NCI-H1105 treated with DMSO at 0.1 percent for 48 hours (cell line): ENCODE results near the gene SLC6A5.
"Not testable (repeated sequence)": the region's sequence is repeated elsewhere in the genome, so short reads cannot be mapped to it uniquely, and the experiment has no call there.

Source experiments
- DNase-seq: peaks from one replicate; lab custom pipeline; 2025; lab: John Stamatoyannopoulos, UW

The SLC6A5 gene

GRCh38 chr11:20599221-20600019 lies at the start of gene SLC6A5:
Gene SLC6A5 (plus strand): TSS chr11:20599608. CDS start chr11:20599673, 65 bp downstream.
- DNase-seq: no peak

- DNase-seq: no peak
These were observed 48.3 kb upstream of the SLC6A5 start for GRCh38 chr11:20551096-20551495.

DNA sequence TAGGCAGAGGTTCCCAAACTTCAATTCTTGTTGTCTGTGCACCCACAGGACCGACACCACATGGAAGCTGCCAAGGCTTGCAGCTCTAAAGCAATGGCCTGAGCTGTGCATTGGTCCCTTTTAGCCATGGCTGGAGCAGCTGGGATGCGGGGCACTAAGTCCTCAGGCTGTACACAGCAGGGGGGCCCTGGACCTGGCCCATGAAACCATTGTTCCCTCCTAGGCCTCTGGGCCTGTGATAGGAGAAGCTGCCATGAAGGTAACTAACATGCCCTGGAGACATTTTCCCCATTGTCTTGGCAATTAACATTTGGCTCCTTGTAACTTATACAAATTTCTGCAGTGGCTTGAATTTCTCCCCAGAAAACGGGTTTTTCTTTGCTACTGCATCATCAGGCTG lies 43.6 kb upstream of the SLC6A5 start:
- no peak for DNase-seq

DNA sequence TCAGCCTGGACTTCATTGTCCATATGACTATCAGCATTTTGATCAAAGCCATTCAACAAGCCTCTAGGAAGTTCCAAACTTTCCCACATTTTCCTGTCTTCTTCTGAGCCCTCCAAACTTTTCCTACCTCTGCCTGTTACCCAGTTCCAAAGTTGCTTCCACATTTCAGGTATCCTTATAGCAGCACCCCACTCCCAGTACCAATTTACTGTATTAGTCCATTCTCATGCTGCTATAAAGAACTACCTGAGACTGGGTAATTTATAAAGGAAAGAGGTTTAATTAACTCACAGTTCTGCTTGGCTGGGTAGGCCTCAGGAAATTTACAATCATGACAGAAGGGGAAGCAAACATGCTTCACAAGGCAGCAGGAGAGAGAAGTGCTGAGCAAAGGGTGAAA lies 43.0 kb upstream of the SLC6A5 start:
- not testable (repeated sequence) for DNase-seq

DNA sequence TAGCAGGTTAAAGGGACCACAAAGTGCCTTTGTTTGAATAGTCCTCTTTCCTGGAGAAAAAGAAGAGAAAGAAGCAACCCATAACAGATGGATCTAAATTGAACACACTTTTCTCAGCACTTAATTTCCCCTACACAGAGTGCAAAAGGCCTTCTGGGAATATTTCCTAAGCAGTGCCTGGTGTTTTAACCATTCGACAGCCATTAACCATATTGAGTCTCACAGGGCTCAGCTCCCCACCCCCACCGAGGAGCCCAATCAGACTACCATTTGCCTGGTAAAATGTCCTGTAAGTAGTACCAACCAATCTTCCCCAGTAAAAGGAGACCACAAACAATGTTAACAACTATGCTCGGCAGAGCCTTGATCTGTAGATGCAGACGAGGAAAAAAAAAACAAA lies 40.7 kb upstream of the SLC6A5 start:
- DNase-seq: no peak

DNA sequence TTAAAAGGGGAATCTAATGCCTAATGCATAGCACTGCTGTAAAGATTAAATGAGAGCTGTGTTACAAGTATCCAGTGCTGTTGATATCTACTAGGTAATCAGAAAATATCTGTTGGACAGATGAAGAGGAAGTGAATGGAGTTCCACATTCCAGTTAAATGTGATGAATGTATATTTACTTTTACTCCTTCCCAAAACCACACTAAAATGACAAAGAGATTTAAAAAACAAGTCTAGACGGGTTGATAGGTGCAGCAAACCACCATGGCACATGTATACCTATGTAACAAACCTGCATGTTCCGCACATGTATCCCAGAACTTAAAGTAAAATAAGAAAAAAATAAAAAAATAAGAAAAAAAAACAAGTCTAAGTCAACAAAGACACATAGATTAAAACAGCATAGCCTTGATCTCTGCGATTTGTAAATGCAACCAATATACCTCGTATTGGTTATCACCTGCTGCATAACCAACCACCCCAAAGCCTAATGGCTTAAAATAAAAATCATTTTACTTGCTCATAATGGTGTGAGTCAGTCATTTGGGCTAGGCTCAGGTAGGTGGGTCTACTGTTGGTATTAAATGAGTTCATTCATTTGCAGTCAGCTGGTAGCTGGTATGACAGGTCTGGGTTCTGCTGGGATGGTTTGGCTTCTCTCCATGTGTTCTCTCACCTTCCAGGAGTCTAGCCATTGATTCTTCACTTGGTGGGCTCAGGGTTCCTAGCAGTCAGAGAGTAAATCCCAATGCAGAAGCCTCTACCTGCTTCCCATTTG lies 39.7 kb upstream of the SLC6A5 start:
- DNase-seq: no peak

GRCh38 chr11:20561915-20562314 lies 37.5 kb upstream of the SLC6A5 start:
- no peak for DNase-seq

- no peak for DNase-seq
These were observed 35.5 kb upstream of the SLC6A5 start for GRCh38 chr11:20563866-20564265.

- DNase-seq: no peak
These were observed 34.4 kb upstream of the SLC6A5 start for GRCh38 chr11:20564846-20565635.

DNA sequence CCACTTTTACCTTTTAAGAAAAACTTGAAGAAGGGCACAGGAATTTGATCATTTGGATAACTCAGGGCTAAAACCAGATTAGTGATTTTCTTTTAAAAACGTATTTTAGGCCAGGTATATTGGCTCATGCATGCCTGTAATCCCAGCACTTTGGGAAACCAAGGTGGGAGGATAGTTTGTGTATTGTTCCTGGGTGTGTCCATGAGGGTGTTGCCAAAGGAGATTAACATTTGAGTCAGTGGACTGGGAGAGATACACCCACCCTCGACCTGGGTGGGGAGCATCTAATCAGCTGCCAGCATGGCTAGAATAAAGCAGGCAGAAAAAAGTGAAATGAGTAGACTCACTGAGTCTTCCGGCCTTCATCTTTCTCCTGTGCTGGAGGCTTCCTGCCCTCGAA lies 33.3 kb upstream of the SLC6A5 start:
- DNase-seq: not testable (repeated sequence)

DNA sequence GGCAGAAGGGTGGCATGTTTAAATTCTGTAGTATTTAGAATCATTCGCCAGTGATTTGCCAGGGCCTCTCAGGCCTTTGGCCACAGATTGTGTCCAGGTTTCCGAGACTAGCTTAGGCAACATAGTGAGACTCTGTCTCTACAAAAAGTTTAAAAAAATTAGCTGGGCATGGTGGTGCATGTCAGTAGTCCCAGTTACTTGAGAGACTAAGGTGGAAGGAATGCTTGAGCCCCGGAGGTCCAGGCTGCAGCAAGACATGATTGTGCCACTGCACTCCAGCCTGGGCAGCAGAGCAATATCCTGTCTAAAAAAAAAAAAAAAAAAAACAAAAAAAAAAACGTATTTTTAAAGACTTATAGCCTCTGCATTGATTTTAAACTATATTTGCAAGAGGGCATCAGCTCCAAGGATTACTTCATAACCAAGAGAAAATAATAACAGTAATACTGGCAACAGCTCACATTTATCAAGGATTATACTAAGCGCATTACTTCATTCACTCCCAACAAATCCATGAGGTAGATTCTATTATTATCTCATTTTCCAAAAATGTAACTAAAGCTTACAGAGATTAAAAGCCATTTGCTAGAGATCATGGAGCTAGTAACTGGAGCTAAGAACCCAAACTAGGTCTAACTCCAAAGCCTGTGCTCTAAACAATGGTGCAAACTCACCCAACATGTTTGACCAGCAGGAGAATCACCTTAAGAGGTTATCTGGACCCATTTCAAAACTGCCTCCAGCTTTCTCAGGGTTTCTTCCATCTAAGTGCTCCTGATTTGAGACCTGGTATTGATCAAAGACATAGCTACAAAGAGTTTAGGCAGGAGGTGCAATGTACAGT lies 32.6 kb upstream of the SLC6A5 start:
- no peak for DNase-seq

DNA sequence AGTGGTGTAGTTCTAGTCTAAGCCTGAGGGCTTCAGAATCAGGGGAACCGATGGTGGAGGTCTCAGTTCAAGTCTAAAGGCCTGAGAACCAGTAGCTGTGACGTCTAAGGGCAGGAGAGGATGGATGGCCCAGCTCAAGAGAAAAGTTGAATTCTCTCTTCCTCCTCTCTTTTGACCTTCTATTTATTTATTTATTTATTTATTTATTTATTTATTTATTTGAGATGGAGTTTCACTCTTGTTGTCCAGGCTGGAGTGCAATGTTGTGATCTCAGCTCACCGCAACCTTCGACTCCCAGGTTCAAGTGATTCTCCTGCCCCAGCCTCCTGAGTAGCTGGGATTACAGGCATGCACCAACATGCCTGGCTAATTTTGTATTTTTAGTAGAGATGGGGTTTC lies 19.7 kb upstream of the SLC6A5 start:
- not testable (repeated sequence) for DNase-seq

- no peak for DNase-seq
These were observed 16.2 kb upstream of the SLC6A5 start for GRCh38 chr11:20583201-20583600.

GRCh38 chr11:20584093-20584774 lies 15.2 kb upstream of the SLC6A5 start:
- no peak for DNase-seq

GRCh38 chr11:20589796-20590195 lies 9.6 kb upstream of the SLC6A5 start:
- peak; percentile 12 for DNase-seq

DNA sequence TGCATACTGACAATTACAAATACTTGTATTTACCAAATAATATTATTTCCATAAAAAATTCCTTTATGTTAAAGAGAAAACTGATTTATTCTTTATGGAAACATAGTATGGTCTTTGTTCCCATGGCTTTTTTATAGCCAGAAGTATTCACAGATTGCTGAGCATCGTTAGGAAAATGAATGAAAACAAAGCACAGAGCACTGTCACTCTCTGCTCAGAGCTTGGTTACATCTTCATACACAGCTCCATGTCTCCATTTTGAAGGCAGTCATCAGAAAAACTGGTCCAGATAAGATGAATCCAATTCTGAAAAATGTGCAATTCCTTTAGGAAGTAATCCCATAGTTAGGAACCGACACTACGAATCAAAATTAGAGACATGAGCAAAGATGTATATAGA lies 9.0 kb upstream of the SLC6A5 start:
- DNase-seq: no peak

DNA sequence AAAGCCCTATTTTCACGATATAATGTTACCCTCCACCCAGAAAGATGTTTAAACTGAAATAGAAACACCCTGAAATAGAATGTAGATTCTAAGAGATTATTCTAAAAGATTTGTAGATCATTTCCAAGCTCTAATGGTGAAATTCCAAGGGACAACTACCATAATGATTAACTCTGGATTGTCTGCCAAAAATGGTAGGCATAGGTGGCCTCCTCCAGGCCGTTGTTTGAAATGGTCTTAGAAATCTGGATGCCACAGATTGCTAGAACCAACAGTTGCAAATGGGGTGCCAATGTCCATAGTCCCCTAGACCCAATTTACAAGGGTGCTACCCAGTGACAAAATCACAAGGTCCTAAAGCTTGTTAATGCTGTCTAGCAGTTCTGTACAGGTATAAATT lies 6.7 kb upstream of the SLC6A5 start:
- no peak for DNase-seq

- no peak for DNase-seq
These were observed 4.9 kb upstream of the SLC6A5 start for GRCh38 chr11:20594274-20595061.

DNA sequence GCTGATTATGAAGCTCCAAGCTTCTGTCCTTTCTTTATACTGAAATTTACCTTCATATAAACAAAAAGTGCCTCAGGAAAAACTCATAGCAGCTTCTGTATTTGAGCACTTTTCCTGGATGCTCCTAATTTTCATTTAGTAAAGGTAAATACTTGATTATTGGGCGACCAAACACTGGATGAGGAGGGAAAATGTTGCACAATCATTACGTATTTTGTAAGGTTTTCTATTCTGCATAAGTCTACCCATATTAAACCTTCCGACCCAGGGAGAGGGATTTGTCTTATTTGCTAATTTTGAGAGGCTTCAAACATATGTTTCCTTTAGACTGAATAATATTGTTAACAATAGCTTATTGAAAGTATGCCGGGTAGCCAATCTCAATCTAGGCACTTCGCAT lies 4.3 kb upstream of the SLC6A5 start:
- DNase-seq: no peak
